Lung (tissue), 12 donors: ENCODE data around the gene EEA1. TPM values are rescaled to one million over a fixed set of nuclear protein-coding genes. Genes with fewer than 3 reads are reported as not detected.
"Not testable (repeated sequence)": the region's sequence is repeated elsewhere in the genome, so short reads cannot be mapped to it uniquely, and the experiment has no call there.

Experiments
- ATAC-seq: fragments of 200-7000 bp; cut with Tn5 transposase; one replicate; pipeline ENCODE4 v1.9.1; 2020; ENCODE audit warnings: moderate number of reproducible peaks; ENCODE audit not compliant: insufficient read depth, low FRiP score
- DNase-seq, 3 donors: peaks; one replicate each; pipeline ENCODE4 v3.0.0-alpha.2; 2013 to 2017
- H3K27ac ChIP-seq, 2 donors: one replicate each; pipeline ENCODE4 v1.5.1; 2013; ENCODE audit warnings: mild to moderate bottlenecking in 2 of 2, moderate library complexity in 2 of 2, control low read depth in 1 of 2, inconsistent platforms in 1 of 2, low read depth in 1 of 2, low read length in 1 of 2
- H3K27me3 ChIP-seq, 3 donors: one replicate each; pipeline ENCODE4 v1.5.1; 2013; ENCODE audit warnings: low read length in 2 of 3; ENCODE audit not compliant: control insufficient read depth in 3 of 3, insufficient read depth in 3 of 3
- H3K36me3 ChIP-seq, 4 donors: one replicate each; pipeline ENCODE4 v1.5.1; 2013; ENCODE audit warnings: low read length in 4 of 4, mild to moderate bottlenecking in 1 of 4, moderate library complexity in 1 of 4; ENCODE audit not compliant: control insufficient read depth in 4 of 4, insufficient read depth in 4 of 4
- H3K4me1 ChIP-seq, 5 donors: one replicate each; pipeline ENCODE4 v1.5.1; 2013; ENCODE audit warnings: low read length in 5 of 5, mild to moderate bottlenecking in 2 of 5, moderate library complexity in 1 of 5; ENCODE audit not compliant: control insufficient read depth in 5 of 5, insufficient read depth in 5 of 5
- H3K4me3 ChIP-seq: one replicate; pipeline ENCODE4 v1.5.1; 2013; ENCODE audit warnings: mild to moderate bottlenecking, control low read depth, moderate library complexity
- H3K9ac ChIP-seq, 2 donors: one replicate each; pipeline ENCODE4 v1.5.1; 2013; ENCODE audit warnings: low read length in 2 of 2, control low read depth in 1 of 2; ENCODE audit not compliant: insufficient read depth in 1 of 2
- H3K9me3 ChIP-seq, 4 donors: one replicate each; pipeline ENCODE4 v1.5.1; 2013; ENCODE audit warnings: low read length in 3 of 4, mild to moderate bottlenecking in 1 of 4, moderate library complexity in 1 of 4; ENCODE audit not compliant: control insufficient read depth in 4 of 4, insufficient read depth in 3 of 4
- WGBS, 2 donors: extraction: QIAGEN DNeasy Blood & Tissue Kit; methylation state at CpG; one replicate each; pipeline ENCODE4 v1.1.7; 2013; 5-methylcytosine and 5-hydroxymethylcytosine counted together
- polyA plus RNA-seq, 2 donors: library from polyadenylated mRNA; stranded (reverse); fragments of 200-250 nt; gene quantifications; one replicate each; pipeline ENCODE4 v1.2.1, GENCODE V29; 2013
- total RNA-seq, 2 donors: library from RNA; depleted of rRNA in 1 of 2; stranded (reverse); fragments of >200 nt in 1 of 2; gene quantifications; one replicate each; pipeline ENCODE4 v1.2.1, GENCODE V29; 2014 to 2021
- TF ChIP-seq, protein P1 (sequence below): IDR thresholded peaks from 2 replicates; pipeline ENCODE4 v1.5.1; 2012; ENCODE audit warnings: mild to moderate bottlenecking; ENCODE audit errors: control extremely low read depth, extremely low read depth
- donor health status: control.
- donor health status: control.
- donor health status: Bipolar disorder and iron deficiency.
- donor health status: healthy.
- donor health status: DM: yes; HTN: yes; CAD: no.

The EEA1 gene
- total and polyA plus RNA-seq, 4 donors, result 3.7 to 37.0 (median 15.8) TPM

DNA sequence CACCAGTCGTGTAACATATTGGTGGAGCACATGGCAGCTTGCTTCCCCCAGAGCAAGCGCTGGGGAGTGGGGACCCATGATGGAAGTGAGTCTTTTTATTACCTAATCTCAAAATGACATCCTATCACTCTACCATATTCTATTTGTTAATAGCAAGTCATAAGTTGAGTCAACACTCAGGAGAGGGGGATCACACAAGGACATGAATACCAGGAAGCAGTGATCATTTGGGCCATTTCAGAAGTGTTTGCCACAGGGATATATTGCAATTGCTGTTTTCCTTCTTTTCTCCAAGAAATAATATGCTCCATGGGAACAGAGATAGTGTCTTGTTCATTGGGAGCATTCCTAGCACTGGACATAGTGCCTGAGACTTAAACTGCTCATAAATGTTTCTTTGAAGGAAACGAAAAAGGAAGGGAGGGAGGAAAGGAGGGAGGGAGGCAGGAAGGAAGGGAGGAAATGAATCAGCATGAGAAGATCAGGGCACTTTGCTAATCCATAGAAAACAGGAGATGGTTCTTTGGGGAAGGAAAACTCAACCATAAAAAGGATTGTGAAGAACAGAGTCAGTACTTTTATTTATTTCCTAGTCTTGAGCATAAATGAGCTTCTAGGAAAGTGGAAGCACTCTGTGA lies 39.2 kb upstream of the EEA1 start:
- H3K27me3 ChIP-seq, result no peaks in the 10 kb centered on the region
- DNase-seq (peak in 2 of 3 donors; percentile 47 to 67), ATAC-seq (no peak)
- H3K4me3 ChIP-seq, result no peak overlapping the region
- no peaks in the 10 kb centered on the region for H3K36me3 ChIP-seq
- no peaks in the 10 kb centered on the region for H3K9me3 ChIP-seq
- H3K27ac ChIP-seq, result no peak overlapping the region
- H3K4me1 ChIP-seq, result peaks cover 0 to 4% (median 0%) of the 10 kb centered on the region in 5 donors
- 52 to 67% methylated on average over 3 of the region's 3 CpGs for whole genome bisulfite sequencing, 2 donors
- TF ChIP-seq, protein P1, sequence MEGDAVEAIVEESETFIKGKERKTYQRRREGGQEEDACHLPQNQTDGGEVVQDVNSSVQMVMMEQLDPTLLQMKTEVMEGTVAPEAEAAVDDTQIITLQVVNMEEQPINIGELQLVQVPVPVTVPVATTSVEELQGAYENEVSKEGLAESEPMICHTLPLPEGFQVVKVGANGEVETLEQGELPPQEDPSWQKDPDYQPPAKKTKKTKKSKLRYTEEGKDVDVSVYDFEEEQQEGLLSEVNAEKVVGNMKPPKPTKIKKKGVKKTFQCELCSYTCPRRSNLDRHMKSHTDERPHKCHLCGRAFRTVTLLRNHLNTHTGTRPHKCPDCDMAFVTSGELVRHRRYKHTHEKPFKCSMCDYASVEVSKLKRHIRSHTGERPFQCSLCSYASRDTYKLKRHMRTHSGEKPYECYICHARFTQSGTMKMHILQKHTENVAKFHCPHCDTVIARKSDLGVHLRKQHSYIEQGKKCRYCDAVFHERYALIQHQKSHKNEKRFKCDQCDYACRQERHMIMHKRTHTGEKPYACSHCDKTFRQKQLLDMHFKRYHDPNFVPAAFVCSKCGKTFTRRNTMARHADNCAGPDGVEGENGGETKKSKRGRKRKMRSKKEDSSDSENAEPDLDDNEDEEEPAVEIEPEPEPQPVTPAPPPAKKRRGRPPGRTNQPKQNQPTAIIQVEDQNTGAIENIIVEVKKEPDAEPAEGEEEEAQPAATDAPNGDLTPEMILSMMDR, result no peak
- no peak overlapping the region for H3K9ac ChIP-seq

DNA sequence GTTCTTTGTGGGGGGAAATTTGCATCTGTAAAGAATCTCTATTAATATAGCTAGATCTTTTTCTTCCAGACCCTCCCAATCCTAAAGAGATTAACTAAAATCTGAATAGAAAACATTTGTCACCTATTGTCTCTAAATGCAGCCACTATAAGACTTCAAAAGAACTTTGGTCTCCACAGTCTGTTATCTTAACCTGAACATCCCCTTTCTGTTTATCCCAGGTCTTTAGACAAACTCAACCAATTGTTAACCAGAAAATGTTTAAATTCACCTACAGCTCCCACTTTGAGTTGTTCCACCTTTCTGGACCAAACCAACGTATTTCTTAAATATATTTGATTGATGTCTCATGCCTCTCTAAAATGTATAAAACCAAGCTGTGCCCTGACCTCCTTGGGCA lies 35.3 kb upstream of the EEA1 start:
- H3K4me1 ChIP-seq, H3K36me3 ChIP-seq, H3K9ac ChIP-seq, H3K27me3 ChIP-seq, DNase-seq, ATAC-seq, H3K4me3 ChIP-seq, H3K9me3 ChIP-seq, H3K27ac ChIP-seq: not testable (repeated sequence)
- 63 to 89% methylated on average over 1 of the region's 1 CpG for WGBS, 2 donors

DNA sequence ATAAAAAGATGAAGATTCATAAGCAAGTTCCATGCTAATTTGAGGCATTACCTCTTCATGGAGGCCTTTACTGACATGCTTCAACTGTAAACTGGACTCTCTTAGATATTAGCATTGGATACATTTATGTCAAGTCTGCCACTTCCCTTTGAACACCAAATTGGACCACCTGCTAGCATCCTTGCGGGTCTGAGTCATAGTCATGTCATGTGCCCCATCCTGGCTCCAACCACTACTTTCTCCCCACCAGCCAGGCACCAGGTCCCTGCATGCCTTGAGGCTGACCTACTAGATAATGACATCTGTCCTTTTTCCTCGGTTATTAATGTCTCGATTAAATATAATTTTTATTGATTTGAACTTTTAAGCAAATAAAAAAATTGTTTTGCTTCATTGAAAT lies 32.9 kb upstream of the EEA1 start:
- DNase-seq, result no peak
- TF ChIP-seq, protein P1, result no peak
- Histone ChIP-seq H3K9me3 (peaks cover 0 to 2% (median 0%) of the 10 kb centered on the region in 4 donors), H3K4me1 (no peaks in the 10 kb centered on the region), H3K36me3 (no peaks in the 10 kb centered on the region), H3K4me3 (no peak overlapping the region), H3K27ac (no peak overlapping the region), H3K27me3 (no peaks in the 10 kb centered on the region), H3K9ac (no peak overlapping the region)
- no peak for ATAC-seq
- WGBS, 2 donors, result 93 to 94% methylated on average over 3 of the region's 3 CpGs

DNA sequence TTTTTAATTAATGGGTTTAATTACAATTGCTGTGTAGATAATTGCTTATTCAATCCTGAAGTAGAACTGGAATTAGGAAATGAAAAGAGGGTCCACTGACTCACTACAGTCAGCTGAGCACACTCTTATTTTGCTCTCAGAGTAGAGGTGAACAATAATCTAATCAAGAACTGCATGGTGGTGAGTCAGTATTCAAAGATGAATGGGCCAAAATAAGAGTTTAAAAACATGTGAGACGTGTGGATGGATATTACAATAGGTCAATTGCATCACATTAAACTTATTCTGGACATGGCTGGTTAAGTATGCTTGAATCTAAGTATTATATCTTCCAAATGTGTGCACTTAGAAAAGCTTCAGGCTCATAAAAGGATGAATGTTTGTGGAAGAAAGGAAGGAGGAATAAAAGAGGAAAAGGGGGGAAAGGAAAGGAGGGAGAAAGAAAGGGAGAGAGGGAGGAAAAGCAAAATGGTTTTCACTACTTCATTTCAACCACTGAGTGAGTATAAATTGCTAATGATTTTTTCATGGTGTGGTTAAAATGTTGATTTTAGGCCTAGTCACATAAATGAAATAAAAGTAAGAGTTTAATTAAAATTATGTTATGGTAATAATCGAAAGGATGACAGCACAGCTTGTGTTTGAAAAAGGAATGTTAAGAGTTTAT lies 27.0 kb upstream of the EEA1 start:
- Histone ChIP-seq H3K9me3 (peaks cover 0 to 8% (median 4%) of the 10 kb centered on the region in 4 donors), H3K4me3 (no peak overlapping the region), H3K27ac (no peak overlapping the region), H3K27me3 (no peaks in the 10 kb centered on the region), H3K4me1 (no peaks in the 10 kb centered on the region), H3K36me3 (no peaks in the 10 kb centered on the region), H3K9ac (no peak overlapping the region)
- ATAC-seq (no peak), DNase-seq (no peak)
- WGBS, 2 donors, result 79 to 83% methylated on average over 2 of the region's 2 CpGs
- TF ChIP-seq, protein P1, result no peak
